Muscle of back (tissue), 11 donors: ENCODE measurements around the gene SEMA4A. TPM values are rescaled to one million over a fixed set of nuclear protein-coding genes. Genes with fewer than 3 reads are reported as not detected.
"Not testable (repeated sequence)": the region's sequence is repeated elsewhere in the genome, so short reads cannot be mapped to it uniquely, and the experiment has no call there.

Experiments
- DNase-seq, 3 donors: peaks; one replicate each; pipeline versions ENCODE4 v3.0.0 to v3.0.0-alpha.2; 2013
- polyA plus RNA-seq, 10 donors: library from polyadenylated mRNA; unstranded; fragments of 120-200 nt; gene quantifications; one replicate each; pipeline ENCODE4 v1.2.1, GENCODE V29; 2013; ENCODE audit not compliant: insufficient read length in 10 of 10

Gene SEMA4A
- polyA plus RNA-seq, 10 donors, result 2.0 to 7.5 (median 3.3) TPM

DNA sequence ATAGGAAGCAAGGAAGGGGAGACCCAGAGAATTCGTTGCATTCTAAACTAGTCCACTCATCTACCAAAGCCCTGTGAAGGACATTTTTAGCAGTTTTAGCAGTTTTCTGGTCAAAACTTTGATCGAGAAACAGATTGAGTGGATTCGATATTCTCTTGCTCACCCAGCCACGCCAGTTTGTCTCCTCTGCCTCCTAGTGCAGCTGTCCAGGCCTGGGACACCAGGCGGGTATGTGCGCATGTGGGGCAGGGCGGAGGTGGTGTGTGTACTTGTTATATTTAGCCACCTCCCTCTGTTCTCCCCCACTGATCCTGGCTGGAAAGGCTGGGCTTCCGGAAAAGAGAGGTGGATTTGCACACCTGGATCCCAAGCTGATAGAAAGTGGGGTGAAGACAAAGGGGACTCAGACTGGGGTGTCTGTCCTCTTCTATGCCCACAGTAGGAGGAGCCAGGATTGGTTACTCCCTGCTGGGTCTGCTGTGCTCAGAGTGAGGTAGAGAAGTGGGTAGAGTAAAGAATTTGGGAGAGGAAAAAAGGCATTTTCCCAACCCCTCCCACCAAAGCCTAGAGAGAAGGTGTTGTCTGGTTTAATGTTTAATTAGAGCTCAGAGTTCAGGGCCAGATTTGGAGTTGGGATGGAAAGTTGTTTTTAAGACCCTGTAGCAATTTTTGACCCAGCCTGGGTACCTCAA is 35.1 kb upstream of the SEMA4A start:
- peak in 1 of 3 donors; percentile 71 for DNase-seq

DNA sequence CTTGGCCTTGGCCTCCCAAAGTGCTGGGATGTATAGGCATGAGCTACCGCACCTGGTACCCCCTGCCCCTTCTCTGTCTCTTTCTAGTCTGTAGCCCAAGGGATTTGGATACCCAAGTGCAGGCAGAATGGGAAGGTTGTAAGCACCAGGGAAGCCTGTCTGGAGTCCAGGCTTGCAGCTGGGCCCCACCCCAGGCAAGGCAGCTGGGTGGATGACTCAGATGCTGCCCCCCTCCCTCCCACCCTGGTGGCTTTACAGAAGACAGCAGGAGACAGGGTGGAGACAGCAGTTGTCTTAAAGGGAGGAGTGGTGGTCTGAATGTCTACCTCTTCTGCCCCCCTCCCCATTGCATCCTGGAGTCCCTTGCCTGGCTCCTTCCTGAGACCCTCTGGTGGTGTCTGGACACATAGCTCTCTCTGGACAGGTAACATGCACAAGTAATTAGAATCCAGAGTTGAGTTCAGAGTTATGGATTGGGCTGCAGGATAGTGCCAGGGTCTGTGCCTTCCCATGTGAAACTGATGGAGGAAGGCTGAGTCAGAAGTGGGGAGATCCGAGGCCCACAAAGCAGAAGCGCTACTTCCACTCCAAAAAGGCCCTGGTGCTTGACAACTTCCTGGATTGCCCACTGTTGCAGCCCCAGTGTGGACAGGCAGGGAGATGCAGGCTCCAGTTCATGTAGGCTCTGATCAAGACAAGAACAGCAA is 33.7 kb upstream of the SEMA4A start:
- DNase-seq, result peak in 1 of 3 donors; percentile 75

DNA sequence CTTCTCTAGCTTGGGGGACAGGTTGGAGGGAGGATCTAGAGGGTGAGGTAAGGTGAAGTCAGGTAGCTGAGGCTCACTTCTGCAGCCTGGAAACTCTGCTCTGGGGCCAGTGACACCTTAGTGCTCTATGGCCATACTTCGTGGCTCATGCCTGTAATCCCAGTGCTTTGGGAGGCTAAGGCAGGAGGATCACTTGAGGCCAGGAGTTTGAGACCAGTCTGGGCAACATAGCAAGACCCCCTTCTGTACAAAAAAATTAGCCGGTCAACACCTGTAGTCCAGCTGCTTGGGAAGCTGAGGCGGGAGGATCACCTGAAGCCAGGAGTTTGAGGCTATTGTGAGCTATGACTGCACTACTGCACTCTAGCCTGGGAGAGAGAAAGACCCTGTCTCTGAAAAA is 33.1 kb upstream of the SEMA4A start:
- no peak for DNase-seq

DNA sequence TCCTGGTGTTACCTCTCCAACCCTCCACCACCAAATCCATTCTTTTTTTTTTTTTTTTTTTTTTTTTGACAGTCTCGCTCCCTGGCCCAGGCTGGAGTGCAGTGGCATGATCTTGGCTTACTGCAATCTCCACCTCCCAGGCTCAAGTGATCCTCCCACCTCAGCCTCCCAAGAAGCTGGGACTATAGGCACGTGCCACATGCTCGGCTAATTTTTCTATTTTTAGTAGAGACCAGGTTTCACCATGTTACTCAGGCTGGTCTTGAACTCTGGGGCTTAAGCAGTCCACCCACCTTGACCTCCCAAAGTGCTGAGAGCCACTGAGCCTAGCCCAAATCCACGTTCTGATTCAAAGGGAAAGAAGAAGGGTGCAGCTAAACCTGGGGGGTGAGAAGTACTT is 32.4 kb upstream of the SEMA4A start:
- not testable (repeated sequence) for DNase-seq

DNA sequence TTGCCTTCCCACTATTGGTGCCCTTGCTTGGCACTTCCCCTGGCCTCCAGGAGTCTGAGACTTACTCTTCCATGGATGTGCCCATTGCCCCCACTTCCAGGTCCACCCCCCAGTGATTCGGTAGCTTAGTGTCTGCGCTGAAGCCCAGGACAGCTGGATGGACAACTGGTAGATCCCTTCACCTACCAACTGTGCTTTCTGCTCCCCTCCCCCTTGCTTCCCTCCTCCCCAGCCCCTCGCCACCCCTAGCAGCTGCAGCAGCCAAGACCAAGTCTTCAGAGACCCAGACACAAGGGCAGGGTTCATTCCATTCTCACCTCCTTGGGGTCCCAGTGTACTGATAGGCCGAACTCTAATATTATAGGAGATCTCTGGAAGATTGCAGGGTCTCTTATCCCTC is 31.9 kb upstream of the SEMA4A start:
- DNase-seq, result peak in 1 of 3 donors; percentile 52

DNA sequence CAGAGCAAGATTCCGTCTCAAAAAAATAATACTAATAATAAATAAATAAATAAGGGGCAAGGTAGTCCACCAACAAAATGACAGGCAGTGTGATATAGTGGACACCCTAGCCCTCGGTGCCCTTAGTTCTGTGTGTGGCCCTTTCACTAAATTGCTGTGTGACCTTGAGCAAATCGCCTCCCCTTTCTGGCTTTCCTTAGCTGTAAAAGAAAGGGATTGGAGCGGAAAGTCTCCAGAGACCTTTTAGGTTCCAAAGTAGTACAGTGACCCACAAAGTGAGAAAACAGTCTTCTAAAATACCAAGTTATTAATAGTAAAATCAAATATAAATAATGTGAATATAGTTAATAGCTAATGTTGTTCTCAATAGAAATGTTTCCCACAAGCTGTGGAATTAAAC is 31.3 kb upstream of the SEMA4A start:
- DNase-seq, result no peak

DNA sequence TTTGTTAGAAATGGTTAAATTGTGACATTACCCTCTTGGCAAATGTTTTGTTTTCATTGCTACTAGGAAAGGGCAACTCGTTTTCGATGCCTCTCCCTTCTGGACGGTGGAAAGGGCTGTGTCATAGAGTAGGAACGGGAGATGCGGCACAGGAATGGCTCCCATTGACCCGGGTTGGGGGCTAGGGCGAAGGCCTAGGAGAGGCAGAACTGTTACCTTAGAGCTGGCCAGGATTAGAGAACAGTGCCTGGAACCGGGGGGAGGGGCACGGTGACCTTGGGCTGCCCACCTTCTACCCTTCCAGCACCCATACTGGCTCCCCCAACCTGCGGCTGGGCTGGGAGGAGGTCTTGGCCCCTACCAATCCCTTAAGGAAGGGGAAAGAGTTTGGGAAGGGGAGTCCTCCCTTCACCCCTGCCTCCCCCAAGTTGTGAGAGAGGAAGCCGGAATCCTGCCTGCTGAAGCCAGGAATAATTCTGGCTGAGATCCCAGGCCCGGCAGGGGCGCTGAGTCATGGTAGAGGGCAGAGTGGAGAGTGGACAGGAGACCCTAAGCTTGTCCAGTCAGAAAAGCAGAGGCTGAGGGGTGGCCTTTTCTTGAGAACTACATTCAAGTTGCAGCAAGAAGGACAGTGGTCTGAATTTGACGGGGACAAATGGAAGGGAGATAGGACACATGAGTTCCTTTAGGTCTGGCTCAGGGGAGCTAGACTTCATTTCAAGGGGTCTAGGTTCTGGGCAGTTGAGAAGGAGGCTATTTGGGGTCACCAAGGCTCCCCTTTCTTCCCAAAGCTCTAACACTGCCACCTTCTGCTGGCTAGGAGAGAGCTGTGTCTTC is 30.6 kb upstream of the SEMA4A start:
- DNase-seq, result peak; percentile 86 to 88 (median 87)

DNA sequence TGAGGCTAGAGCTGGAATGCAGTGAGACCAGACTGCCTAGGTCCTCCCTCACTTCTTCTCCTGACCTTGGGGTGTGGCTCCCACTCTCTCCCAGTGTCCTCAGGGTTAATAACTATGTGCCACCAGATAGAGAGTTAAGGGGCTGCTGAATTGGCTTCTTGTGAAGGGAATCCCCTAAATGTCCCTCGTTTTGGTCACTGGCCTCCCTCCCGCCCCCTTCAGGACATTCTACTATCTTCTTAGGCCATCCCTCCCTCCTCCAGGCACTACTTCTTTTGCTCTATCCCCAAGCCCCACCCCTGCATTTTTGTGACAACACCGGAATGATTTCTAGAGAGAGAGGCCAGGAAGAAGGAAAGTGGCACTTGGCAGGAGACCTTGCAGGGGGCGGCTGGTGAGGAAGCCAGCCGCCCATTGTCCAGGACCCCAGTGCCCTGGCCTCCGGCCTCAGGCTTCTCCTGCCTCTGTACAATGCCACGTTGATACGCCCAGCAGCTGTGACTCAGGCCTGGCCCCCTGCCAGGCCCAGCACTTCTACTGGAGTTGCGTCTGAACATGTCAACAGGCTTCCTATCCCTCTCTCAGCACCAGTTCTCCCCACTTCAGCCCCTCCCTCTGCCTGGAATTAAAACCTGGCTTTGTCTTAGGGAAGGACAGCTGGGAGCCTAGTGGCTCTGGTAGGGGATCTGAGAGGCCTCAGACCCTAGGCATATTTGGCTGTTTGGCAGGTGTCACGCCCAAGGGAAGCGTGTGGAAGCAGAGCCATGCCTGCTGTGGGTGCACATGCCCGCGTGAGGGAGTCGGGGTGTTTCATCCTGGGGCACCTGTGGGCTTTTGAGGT is 29.8 kb upstream of the SEMA4A start:
- peak; percentile 98 to 99 (median 98) for DNase-seq

DNA sequence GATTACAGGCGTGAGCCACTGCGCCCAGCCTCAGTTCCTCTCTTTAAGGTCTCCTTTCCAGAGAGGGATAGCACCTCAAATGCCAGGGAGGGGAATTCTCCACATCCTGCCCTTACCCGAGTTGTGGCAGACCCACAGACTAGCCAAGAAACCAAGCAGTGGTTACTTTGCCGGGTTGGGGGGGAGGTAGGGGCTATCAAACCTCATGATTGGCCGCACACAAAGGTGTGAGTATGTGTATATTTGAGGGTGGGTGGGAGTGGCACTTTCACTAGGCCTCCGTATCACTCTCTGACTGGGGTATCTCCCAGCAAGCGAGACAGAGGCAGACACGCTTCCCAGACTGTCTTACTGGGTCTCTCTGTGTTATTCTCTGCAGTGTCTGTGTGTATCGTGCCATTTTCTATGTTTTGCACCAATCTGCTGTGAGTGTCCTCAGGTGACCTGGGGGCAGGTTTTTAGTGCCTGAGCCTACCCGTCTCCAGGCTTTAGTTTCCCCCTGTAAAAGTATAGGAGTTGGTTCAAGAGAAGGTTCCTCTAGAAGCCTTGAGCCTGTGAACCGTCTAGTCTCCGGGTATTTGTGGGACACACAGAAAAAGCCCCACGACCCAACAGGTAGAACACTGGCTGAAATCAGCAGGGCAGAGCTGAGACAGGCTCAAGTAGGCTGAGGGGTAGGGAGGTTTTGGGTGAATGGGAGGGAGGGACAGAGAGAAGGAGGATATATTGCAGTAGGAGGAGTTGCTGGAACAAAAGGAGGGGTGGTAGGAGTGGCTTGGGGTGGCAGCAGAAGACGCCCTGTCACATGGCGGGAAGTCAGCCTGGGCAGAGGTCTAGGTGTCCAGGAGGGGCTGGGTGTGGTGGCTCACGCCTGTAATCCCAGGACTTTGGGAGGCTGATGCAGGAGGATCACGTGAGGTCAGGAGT is 28.6 kb upstream of the SEMA4A start:
- DNase-seq, result peak in 1 of 3 donors; percentile 54

DNA sequence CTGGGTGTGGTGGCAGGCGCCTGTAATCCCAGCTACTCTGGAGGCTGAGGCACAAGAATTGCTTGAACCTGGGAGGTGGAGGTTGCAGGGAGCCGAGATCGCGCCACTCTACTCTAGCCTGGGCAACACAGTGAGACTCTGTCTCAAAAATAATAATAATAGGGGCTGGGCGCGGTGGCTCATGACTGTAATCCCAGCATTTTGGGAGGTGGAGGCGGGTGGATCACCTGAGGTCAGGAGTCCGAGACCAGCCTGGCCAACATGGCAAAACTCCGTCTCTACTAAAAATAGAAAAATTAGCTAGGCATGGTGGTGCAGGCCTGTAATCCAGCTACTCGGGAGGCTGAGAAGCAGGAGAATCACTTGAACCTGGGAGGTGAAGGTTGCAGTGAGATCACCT is 27.8 kb upstream of the SEMA4A start:
- DNase-seq, result not testable (repeated sequence)

DNA sequence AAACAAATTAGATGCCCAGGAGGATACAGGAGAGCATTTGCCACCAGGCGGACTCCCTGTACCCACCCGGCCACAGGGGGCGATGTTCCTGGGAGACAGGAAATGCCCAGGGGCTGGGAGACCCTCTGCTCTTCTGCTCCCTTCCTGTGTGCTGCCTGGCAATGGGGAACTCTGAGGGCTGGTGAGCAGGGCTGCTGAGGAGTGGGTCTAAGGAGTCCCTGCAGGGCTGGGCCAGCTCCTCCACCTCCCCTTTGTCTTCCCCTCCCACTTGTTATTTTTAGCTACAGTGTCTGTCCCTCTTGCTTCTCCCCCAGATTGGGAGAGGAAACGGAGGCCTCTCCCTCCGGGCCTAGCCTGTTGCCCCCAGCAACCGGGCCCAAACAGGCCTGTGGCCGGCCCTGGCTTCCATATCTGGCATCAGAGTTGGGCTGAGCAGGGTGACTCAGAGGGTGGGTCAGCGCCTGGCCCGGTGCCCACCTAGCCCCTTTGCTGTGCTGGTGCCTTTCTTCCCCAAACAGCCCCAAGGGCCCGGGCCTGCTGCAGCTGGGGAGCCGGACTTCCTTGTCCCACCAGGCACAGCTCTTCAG is 27.2 kb upstream of the SEMA4A start:
- peak; percentile 89 to 96 (median 95) for DNase-seq

DNA sequence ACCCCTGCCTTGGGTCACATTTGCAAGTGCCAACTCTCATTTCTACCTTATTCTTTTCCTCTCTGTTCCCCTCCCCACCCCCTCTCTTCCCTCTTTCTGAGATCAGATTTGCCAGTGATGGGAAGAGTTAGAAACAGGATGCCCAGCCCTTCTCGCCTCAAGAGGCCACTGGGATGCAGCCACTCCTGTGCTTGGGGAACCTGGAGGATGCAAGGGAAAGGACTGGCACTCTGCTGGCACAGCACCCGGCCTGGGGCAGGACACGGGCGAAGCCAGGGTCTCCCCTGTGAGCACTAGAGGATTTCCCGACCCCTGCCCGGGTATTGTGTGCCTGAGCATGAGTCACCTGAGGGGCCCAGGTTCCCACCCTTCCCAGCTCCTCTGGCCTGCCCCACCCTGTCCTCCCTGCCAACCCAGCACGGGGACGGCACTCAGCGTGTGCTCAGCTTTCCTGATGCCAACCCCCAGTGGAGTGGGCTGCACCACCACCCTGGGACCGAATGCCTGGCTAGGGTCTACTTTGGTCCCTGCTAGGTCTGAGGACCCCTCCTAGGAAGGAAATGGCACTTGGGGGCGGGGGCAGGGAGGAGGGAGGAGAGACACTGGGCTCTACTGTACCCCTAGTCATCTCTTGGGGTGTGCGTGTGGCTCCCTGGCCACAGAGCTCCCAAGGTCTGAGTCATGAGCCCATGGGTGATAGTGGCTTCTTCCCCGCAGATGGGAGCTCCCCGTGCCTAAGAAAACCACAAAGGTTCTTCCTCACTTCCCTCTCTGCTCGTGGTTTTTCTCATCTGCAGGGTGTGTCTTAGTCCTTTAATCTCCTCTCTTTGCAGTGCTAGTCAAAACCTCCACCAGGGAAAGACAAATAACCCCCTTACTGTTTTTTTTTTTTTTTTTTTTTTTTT is 26.5 kb upstream of the SEMA4A start:
- DNase-seq, result peak in 2 of 3 donors; percentile 57 to 84

DNA sequence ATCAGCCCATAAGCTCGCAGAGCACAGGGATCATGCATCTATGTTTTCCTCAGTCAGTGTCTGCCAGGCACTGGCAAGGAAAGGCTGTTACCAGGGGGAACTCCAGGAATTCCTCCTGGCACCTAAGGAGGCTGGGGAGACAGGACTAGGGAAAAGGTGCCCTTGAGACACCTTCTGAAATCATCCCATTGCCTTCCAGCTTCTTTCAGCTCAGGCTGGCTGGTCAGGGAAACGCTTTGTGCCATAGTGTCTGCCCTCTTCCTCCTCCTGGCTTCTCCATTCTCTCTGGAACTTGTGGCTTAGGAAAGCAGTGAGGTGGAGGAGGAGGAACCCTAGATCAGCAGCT is 25.1 kb upstream of the SEMA4A start:
- no peak for DNase-seq

DNA sequence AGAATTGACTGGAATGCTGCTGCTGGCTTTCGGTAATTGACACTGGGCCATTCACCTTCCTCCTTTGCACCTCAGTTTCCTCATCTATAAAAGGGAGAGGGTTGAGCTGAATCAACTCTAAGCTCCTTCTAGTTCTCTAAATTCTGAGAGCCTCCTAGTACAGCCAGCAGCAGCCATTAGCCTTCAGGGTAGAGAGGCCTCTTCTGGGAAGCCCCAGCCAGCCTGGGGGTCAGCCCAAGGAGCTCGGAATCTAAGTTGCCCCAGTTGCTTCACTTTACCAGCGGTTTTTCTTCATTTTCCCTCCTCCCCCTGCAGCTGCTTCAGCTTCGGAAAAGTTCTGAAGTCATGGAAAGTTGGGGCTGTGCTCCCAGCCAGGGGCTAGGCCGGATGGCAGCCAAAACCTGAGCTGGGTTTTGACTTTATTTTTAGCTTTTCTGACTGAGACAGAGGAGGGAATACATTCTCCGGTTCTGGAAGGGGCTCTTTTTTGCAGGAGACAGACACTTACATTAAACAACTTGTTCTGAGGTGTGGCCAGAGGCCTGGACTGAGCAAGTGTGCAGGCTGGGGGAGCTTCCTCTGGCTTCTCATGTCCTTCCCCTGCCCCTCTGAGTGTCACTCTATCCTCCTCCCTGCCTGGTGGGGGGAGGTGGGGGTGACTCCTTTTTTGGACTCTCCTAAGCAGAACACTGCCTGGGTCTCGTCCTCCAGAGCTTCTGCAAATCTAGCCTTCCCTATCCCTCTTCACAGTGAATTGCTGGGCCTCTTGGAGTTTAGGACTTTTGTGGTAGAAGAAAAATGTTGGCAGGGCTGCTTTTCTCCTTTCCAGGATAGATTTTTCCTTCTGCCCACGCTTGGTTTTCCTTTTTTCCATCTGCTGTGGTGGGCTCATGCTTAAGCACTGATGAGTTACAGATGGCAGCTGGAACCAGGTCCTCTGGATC is 24.5 kb upstream of the SEMA4A start:
- DNase-seq, result peak; percentile 91 to 97 (median 95)

DNA sequence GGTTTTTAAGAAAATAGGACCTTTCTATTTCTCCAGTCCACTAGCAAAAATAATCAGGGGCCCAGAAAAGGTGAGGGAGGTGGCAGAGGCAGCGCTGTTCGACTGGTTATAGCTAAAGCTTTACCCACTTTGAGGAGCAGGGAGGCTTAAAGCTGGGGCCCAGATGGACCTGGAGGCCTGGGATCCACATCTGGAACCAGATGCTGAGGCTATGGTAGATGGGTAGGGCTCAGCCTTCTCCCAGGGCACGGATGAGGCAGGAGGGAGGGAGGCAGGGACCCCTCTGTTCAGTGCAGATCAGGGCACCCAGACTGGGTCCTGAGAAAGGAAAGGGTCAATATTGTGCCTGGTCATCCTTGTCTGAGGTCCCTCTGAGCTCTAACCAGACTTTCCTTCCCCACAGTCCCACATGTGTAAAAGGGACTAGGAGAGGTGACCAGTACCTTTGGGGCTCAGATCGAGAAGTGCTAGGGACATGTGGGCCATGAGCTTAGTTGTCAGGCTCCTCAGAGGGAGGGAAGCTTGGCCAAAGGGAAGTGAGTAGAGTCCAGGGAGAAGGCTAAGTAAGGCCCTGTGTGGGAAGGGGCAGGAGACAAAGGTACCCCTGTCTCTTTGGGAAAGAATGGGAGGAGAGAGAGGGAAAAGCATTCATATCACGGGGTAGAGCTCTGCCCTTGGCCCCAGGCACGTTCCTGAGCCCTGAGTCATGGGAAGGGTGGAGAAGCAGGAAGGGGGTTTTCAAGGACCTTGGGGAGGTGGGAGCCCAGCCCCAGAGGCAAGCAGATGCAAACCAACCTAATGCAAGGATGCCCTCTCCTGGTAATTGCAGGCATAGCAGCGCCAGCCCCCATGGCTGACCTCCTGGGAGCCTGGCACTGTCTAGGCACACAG is 23.5 kb upstream of the SEMA4A start:
- DNase-seq, result peak; percentile 87 to 95 (median 93)

DNA sequence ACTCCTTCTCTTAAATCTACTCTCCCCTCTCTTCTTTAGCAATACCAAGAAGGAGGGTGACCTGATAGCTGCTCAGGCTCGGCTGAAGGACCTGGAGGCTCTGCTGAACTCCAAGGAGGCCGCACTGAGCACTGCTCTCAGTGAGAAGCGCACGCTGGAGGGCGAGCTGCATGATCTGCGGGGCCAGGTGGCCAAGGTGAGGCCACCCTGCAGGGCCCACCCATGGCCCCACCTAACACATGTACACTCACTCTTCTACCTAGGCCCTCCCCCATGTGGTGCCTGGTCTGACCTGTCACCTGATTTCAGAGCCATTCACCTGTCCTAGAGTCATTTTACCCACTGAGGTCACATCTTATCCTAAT is 22.8 kb upstream of the SEMA4A start:
- no peak for DNase-seq
